Measurements from ENCODE around the gene ABCC12. TPM values are rescaled to one million over a fixed set of nuclear protein-coding genes. Genes with fewer than 3 reads are reported as not detected.
A peak's percentile ranks its signal among the peaks of the same experiment; 100 is the strongest.

The ABCC12 gene
- total RNA-seq, 1 experiment from 2014 or later, result not detected

GRCh38 chr16:48176635-48177408 is 21.0 kb upstream of the ABCC12 start (continued):
- TF ChIP-seq ZBTB33 (IDR thresholded peaks at IDR 0.05; ENCODE audit: extremely low read depth, insufficient replicate concordance, low read length) (no peak), RAD21 (IDR thresholded peaks at IDR 0.05; ENCODE audit: low read depth) (no peak), ZNF274 (IDR thresholded peaks at IDR 0.05; ENCODE audit: low read depth, low read length) (no peak), SIN3A (IDR thresholded peaks at IDR 0.05; ENCODE audit: low read depth) (no peak), JUND (IDR thresholded peaks at IDR 0.05) (no peak)
- TF ChIP-seq, protein P1, sequence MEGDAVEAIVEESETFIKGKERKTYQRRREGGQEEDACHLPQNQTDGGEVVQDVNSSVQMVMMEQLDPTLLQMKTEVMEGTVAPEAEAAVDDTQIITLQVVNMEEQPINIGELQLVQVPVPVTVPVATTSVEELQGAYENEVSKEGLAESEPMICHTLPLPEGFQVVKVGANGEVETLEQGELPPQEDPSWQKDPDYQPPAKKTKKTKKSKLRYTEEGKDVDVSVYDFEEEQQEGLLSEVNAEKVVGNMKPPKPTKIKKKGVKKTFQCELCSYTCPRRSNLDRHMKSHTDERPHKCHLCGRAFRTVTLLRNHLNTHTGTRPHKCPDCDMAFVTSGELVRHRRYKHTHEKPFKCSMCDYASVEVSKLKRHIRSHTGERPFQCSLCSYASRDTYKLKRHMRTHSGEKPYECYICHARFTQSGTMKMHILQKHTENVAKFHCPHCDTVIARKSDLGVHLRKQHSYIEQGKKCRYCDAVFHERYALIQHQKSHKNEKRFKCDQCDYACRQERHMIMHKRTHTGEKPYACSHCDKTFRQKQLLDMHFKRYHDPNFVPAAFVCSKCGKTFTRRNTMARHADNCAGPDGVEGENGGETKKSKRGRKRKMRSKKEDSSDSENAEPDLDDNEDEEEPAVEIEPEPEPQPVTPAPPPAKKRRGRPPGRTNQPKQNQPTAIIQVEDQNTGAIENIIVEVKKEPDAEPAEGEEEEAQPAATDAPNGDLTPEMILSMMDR (IDR thresholded peaks at IDR 0.05 in 2 of 3, conservative IDR thresholded peaks at IDR 0.05 in 1 of 3; ENCODE audit: borderline replicate concordance in 1 of 3, insufficient read depth in 1 of 3, low read depth in 2 of 3, low read length in 2 of 3), result no peak

DNA sequence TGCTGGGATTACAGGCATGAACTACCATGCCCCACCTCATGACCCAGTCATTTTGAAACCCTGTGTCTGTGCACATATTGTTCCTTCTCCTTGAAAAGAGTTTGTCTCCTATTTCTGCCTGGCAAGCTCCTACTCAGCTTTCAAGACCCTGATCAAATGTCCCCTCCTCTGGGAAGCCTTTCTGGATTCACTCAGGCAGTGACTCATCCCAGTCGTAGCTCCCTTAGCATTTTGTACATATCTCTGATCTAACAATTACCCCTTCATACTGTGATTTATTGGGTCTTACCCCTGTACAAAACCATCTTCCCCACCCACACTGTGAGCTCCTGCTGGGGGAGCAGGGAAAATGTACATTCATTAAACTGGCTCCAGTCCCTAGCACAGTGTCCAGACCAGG is 18.1 kb upstream of the ABCC12 start:
- Histone ChIP-seq H3K4me1 (ENCODE audit: control insufficient read depth in 1 of 2, insufficient read depth in 2 of 2, low read length in 2 of 2) (peaks cover 0 to 3% of the 10 kb centered on the region in 2 experiments; a peak in 1 of 4 replicates), H3K27ac (ENCODE audit: low read depth, low read length) (no peak overlapping the region), H3K4me2 (ENCODE audit: low read length) (no peak overlapping the region), H3K4me3 (replicated peaks in 1 of 2; ENCODE audit: low read depth in 1 of 2, low read length in 2 of 2) (no peak overlapping the region), H4K20me1 (ENCODE audit: insufficient read depth) (no peaks in the 10 kb centered on the region), H3K9me3 (ENCODE audit: control insufficient read depth in 1 of 2, insufficient read depth in 1 of 2, low read depth in 1 of 2, low read length in 2 of 2) (no peaks in the 10 kb centered on the region), H3K27me3 (ENCODE audit: insufficient read depth, low read length) (no peaks in the 10 kb centered on the region), H2AFZ (ENCODE audit: low read depth, low read length, poor library complexity, severe bottlenecking) (no peak overlapping the region), H3K36me3 (ENCODE audit: control insufficient read depth in 1 of 2, insufficient read depth in 2 of 2, low read length in 2 of 2) (no peaks in the 10 kb centered on the region), H3K79me2 (ENCODE audit: insufficient read depth, low read length) (no peaks in the 10 kb centered on the region), H3K9ac (ENCODE audit: low read length) (no peak overlapping the region), H3K9me2 (ENCODE audit: insufficient read depth) (no peaks in the 10 kb centered on the region)
- TF ChIP-seq SIN3A (IDR thresholded peaks at IDR 0.05; ENCODE audit: low read depth), result no peak
- BruUV-seq (replicated peaks), result no TSS peak
- ATAC-seq (peak; percentile 27; the same call in 1 of the 2 replicates), DNase-seq (ENCODE audit: low read depth, low spot score) (no peak)
- ChIA-PET POLR2A (no interaction called here), CTCF (interaction anchor here (1.3 kb wide), 1 partner anchor 58 kb away, joined by 3 read pairs; no protein-coding TSS in a partner anchor), RAD21 (ENCODE audit: low non-redundant PET in 1 of 2, low total read pairs in 2 of 2, uncharacterized antibody in 2 of 2, unreplicated experiment in 2 of 2) (no interaction called here)
- intact Hi-C loops (cut with micrococcal nuclease), result no loop called here

All from HCT116 (cell line).